BE2C (cell line): Measurements from ENCODE around the gene HLA-B.

Experiments used
- DNase-seq: peaks from one replicate; pipeline ENCODE4 v3.0.0-alpha.2; 2020
- H3K27me3 ChIP-seq: fragments of 250-450 bp; sonication (Bioruptor Pico); 2 replicates; pipeline ENCODE4 v1.5.1; 2020; ENCODE audit warnings: mild to moderate bottlenecking
- H3K36me3 ChIP-seq: fragments of 250-450 bp; sonication (Bioruptor Pico); 2 replicates; pipeline ENCODE4 v1.5.1; 2020; ENCODE audit warnings: mild to moderate bottlenecking
- H3K4me1 ChIP-seq: fragments of 250-450 bp; sonication (Bioruptor Pico); 2 replicates; pipeline ENCODE4 v1.5.1; 2020
- H3K4me3 ChIP-seq: 2 replicates; pipeline ENCODE4 v1.5.1; 2011; ENCODE audit warnings: low read depth, low read length
- H3K9me3 ChIP-seq: fragments of 250-450 bp; sonication (Bioruptor Pico); 2 replicates; pipeline ENCODE4 v1.5.1; 2020
- CTCF ChIP-seq: IDR thresholded peaks from 2 replicates; pipeline ENCODE4 v1.5.1; 2012; ENCODE audit warnings: mild to moderate bottlenecking, low read depth, low read length

The HLA-B gene

GRCh38 chr6:31304683-31305082 lies 52.3 kb downstream of the HLA-B start:
- Histone ChIP-seq H3K4me1 (no peaks in the 10 kb centered on the region), H3K9me3 (no peaks in the 10 kb centered on the region), H3K27me3 (peaks cover 24% of the 10 kb centered on the region), H3K4me3 (no peak overlapping the region), H3K36me3 (no peaks in the 10 kb centered on the region)
- no peak for TF ChIP-seq CTCF
- DNase-seq = no peak
